HepG2 (cell line): ENCODE data around the gene SH2D6. TPM values are rescaled to one million over a fixed set of nuclear protein-coding genes. Genes with fewer than 3 reads are reported as not detected.
A peak's percentile ranks its signal among the peaks of the same experiment; 100 is the strongest.

Experiments
- ATAC-seq: fragments of 200-7000 bp; cut with Tn5 transposase; 3 replicates; pipeline ENCODE4 v1.9.1; 2020; ENCODE audit warnings: mild to moderate bottlenecking, moderate library complexity
- BruUV-seq: library from RNA; stranded (reverse); fragments of 400-500 nt; replicated peaks from 2 replicates; lab custom pipeline; 2021; lab: Mats Ljungman, UMichigan
- CTCF ChIA-PET: fragments of 300-600 bp; formaldehyde crosslinking; extraction: SDS; loops from one replicate; lab custom pipeline; 2021; ENCODE audit warnings: low total read pairs, inconsistent platforms, low intra/inter-chr PET ratio; lab: Yijun Ruan, JAX
- POLR2A ChIA-PET: fragments of 350-600 bp; sonication (Branson Sonifier 250); formaldehyde crosslinking; loops from one replicate; lab custom pipeline; 2020; ENCODE audit warnings: antibody characterized with exemption, inconsistent platforms; lab: Yijun Ruan, JAX
- DNase-seq: peaks from one replicate; pipeline ENCODE4 v3.0.0-alpha.2; 2015; ENCODE audit warnings: low spot score
- FAIRE-seq: peaks from 3 replicates; lab custom pipeline; 2011; peaks lifted over from hg19 to GRCh38; lab: Jason Lieb, UNC
- H2AFZ ChIP-seq: one replicate; pipeline ENCODE4 v1.6.1; 2011; ENCODE audit warnings: low read length, inconsistent platforms
- H3K27ac ChIP-seq: fragments of 300-600 bp; 3 replicates; pipeline ENCODE4 v1.8.0; 2011; ENCODE audit warnings: mixed run types, mild to moderate bottlenecking, mixed read lengths, low read length, inconsistent platforms; ENCODE audit not compliant: insufficient read depth; ENCODE audit errors: extremely low read length
- H3K27me3 ChIP-seq, 2 experiments: fragments of 200-600 bp in 1 of 2; 2 replicates in 1 of 2; 3 replicates in 1 of 2; pipeline versions ENCODE4 v1.6.0 to v1.8.0; 2011; ENCODE audit warnings: low read length in 2 of 2, mild to moderate bottlenecking in 2 of 2, moderate library complexity in 2 of 2, inconsistent platforms in 1 of 2; ENCODE audit not compliant: insufficient read depth in 2 of 2, control insufficient read depth in 1 of 2
- H3K36me3 ChIP-seq, 2 experiments: fragments of 200-600 bp in 1 of 2; replicated peaks in 1 of 2; 2 replicates in 1 of 2; 3 replicates in 1 of 2; pipeline versions ENCODE4 v1.5.1 to v1.8.0; 2011; ENCODE audit warnings: low read length in 2 of 2, inconsistent platforms in 1 of 2; ENCODE audit not compliant: insufficient read depth in 2 of 2, control insufficient read depth in 1 of 2
- H3K4me1 ChIP-seq: 2 replicates; pipeline ENCODE4 v1.5.1; 2012; ENCODE audit warnings: low read length, inconsistent platforms; ENCODE audit not compliant: insufficient read depth
- H3K4me2 ChIP-seq: 2 replicates; pipeline ENCODE4 v1.6.0; 2011; ENCODE audit warnings: low read depth, low read length, inconsistent platforms
- H3K4me3 ChIP-seq, 3 experiments: fragments of 200-600 bp in 1 of 3; sonication (generic), shearing (Covaris generic) in 1 of 3; replicated peaks in 1 of 3; 2 replicates each; pipeline ENCODE4 v1.5.1; 2011 to 2016; ENCODE audit warnings: low read length in 3 of 3, inconsistent platforms in 2 of 3, low read depth in 2 of 3, mild to moderate bottlenecking in 2 of 3, control low read depth in 1 of 3, mixed read lengths in 1 of 3; ENCODE audit not compliant: insufficient read depth in 1 of 3
- H3K79me2 ChIP-seq: one replicate; pipeline ENCODE4 v1.6.1; 2011; ENCODE audit warnings: low read length, inconsistent platforms; ENCODE audit not compliant: insufficient read depth
- H3K9ac ChIP-seq: 2 replicates; pipeline ENCODE4 v1.6.0; 2011; ENCODE audit warnings: mild to moderate bottlenecking, low read depth, low read length, inconsistent platforms; ENCODE audit not compliant: insufficient read depth
- H3K9me3 ChIP-seq: 2 replicates; pipeline ENCODE4 v1.5.1; 2012; ENCODE audit warnings: mild to moderate bottlenecking, low read length
- H4K20me1 ChIP-seq: 2 replicates; pipeline ENCODE4 v1.6.0; 2011; ENCODE audit warnings: inconsistent platforms, mild to moderate bottlenecking, low read length, moderate library complexity; ENCODE audit not compliant: insufficient read depth
- CCDC6 ChIP-seq: sonication (generic); formaldehyde crosslinking; IDR thresholded peaks from 2 replicates; pipeline ENCODE4 v1.8.1; 2022; ENCODE audit warnings: mild to moderate bottlenecking, missing genetic modification reagents, moderate library complexity
- ETV5 ChIP-seq: IDR thresholded peaks from 2 replicates; pipeline ENCODE4 v1.6.1; 2018; ENCODE audit warnings: missing biosample characterization, missing genetic modification reagents, inconsistent platforms, borderline replicate concordance
- FOXJ3 ChIP-seq: sonication (generic); formaldehyde crosslinking; IDR thresholded peaks from 2 replicates; pipeline ENCODE4 v1.4.0; 2020; ENCODE audit warnings: missing genetic modification reagents, mild to moderate bottlenecking, borderline replicate concordance
- GABPA ChIP-seq, 2 experiments: IDR thresholded peaks; 2 replicates each; pipeline ENCODE4 v1.6.1; 2011 to 2016; ENCODE audit warnings: low read depth in 2 of 2, low read length in 1 of 2, missing biosample characterization in 1 of 2, missing genetic modification characterization in 1 of 2
- HDAC2 ChIP-seq: sonication (generic); formaldehyde crosslinking; IDR thresholded peaks from 2 replicates; pipeline ENCODE4 v1.4.0; 2020; ENCODE audit warnings: missing genetic modification reagents
- HNF4G ChIP-seq, 2 experiments: sonication (generic) in 1 of 2; formaldehyde crosslinking in 1 of 2; IDR thresholded peaks; 2 replicates each; pipeline versions ENCODE4 v1.4.0 to v1.6.1; 2011 to 2020; ENCODE audit warnings: borderline replicate concordance in 2 of 2, low read depth in 2 of 2, mild to moderate bottlenecking in 2 of 2, low read length in 1 of 2, missing genetic modification reagents in 1 of 2, moderate library complexity in 1 of 2
- HNRNPLL ChIP-seq: fragments of 200-400 bp; formaldehyde crosslinking; IDR thresholded peaks from 2 replicates; pipeline ENCODE4 v1.6.1; 2017; ENCODE audit warnings: mild to moderate bottlenecking, low read depth, low read length; ENCODE audit not compliant: poor library complexity, severe bottlenecking
- KAT2B ChIP-seq: fragments of 150-350 bp; IDR thresholded peaks from 2 replicates; pipeline ENCODE4 v1.6.1; 2014; ENCODE audit warnings: low read depth, low read length, borderline replicate concordance
- MIER2 ChIP-seq: IDR thresholded peaks from 2 replicates; pipeline ENCODE4 v1.6.1; 2016; ENCODE audit warnings: missing biosample characterization, missing genetic modification reagents
- NR3C1 ChIP-seq: sonication (generic); formaldehyde crosslinking; IDR thresholded peaks from 2 replicates; pipeline ENCODE4 v1.4.0; 2020; ENCODE audit warnings: missing genetic modification reagents
- PAF1 ChIP-seq: IDR thresholded peaks from 2 replicates; pipeline ENCODE4 v1.6.1; 2016; ENCODE audit warnings: missing genetic modification reagents, missing compliant biosample characterization
- RCOR2 ChIP-seq: IDR thresholded peaks from 2 replicates; pipeline ENCODE4 v1.6.1; 2016; ENCODE audit warnings: missing biosample characterization, missing genetic modification reagents
- REXO4 ChIP-seq: sonication (generic); formaldehyde crosslinking; IDR thresholded peaks from 2 replicates; pipeline ENCODE4 v1.8.0; 2022; ENCODE audit warnings: missing genetic modification reagents, mild to moderate bottlenecking, borderline replicate concordance
- SKI ChIP-seq: fragments of 450-650 bp; IDR thresholded peaks from one replicate; pipeline ENCODE4 v1.6.1; 2018; ENCODE audit warnings: mild to moderate bottlenecking; ENCODE audit not compliant: partially characterized antibody
- SNAI1 ChIP-seq: sonication (generic); formaldehyde crosslinking; IDR thresholded peaks from 2 replicates; pipeline ENCODE4 v1.5.0; 2020; ENCODE audit warnings: mild to moderate bottlenecking, missing genetic modification reagents, borderline replicate concordance
- ZBTB8A ChIP-seq: sonication (generic); formaldehyde crosslinking; IDR thresholded peaks from 2 replicates; pipeline ENCODE4 v1.4.0; 2020; ENCODE audit warnings: mild to moderate bottlenecking, low read depth, missing genetic modification reagents, borderline replicate concordance
- ZNF354B ChIP-seq: sonication (generic); formaldehyde crosslinking; IDR thresholded peaks from 2 replicates; pipeline ENCODE4 v1.8.0; 2022; ENCODE audit warnings: mild to moderate bottlenecking, missing genetic modification reagents
- ZNF530 ChIP-seq: sonication (generic); formaldehyde crosslinking; IDR thresholded peaks from 2 replicates; pipeline ENCODE4 v1.5.0; 2020; ENCODE audit warnings: low read depth, mild to moderate bottlenecking, missing genetic modification reagents
- ZNF7 ChIP-seq: IDR thresholded peaks from 2 replicates; pipeline ENCODE4 v1.6.1; 2016; ENCODE audit warnings: missing biosample characterization, missing genetic modification reagents
- ZNF883 ChIP-seq: sonication (generic); formaldehyde crosslinking; IDR thresholded peaks from 2 replicates; pipeline ENCODE4 v1.5.1; 2020; ENCODE audit warnings: mild to moderate bottlenecking, missing genetic modification reagents; ENCODE audit errors: not compliant biosample characterization
- WGBS: methylation state at CpG from one replicate; pipeline ENCODE4 v1.1.6; 2017; ENCODE audit warnings: low lambda C conversion rate; 5-methylcytosine and 5-hydroxymethylcytosine counted together
- in situ Hi-C: cut with HindIII; loops from 2 replicates; pipeline ENCODE4 v1.10.0; 2017; ENCODE audit warnings: low pct_unique_long_range_greater_than_20kb; ENCODE audit not compliant: extremely low pct_ligation_motif_present
- intact Hi-C: fragments of 100-400 bp; cut with micrococcal nuclease; formaldehyde crosslinking; loops from one replicate; pipeline ENCODE4 v1.10.0; 2022; ENCODE audit not compliant: unreplicated experiment
- polyA plus RNA-seq, 8 experiments: library from polyadenylated mRNA; depleted of rRNA in 3 of 8; stranded (reverse) in 7 of 8; unstranded in 1 of 8; fragments of >200 nt; fragmentation: Illumina TruSeq in 4 of 8; extraction: Trizol in 4 of 8; gene quantifications; 2 replicates each; pipeline versions ENCODE4 v1.2.1 to v1.2.3, GENCODE V29; 2011 to 2016; ENCODE audit warnings: low read depth in 4 of 8, missing spikeins in 1 of 8, mixed read lengths in 1 of 8; ENCODE audit not compliant: insufficient read depth in 1 of 8
- total RNA-seq, 5 experiments: library from RNA; depleted of rRNA; stranded (reverse); fragments of >200 nt; fragmentation: Illumina TruSeq; extraction: Trizol; gene quantifications; 2 replicates each; pipeline ENCODE4 v1.2.3, GENCODE V29; 2016; ENCODE audit warnings: low read depth in 1 of 5

The SH2D6 gene
- total and polyA plus RNA-seq, 2 of the 13 experiments (the other 11 are each of a cell fraction or from before 2014, with no cell fraction given): 0.11 to 0.26 TPM

GRCh38 chr2:85429924-85430289, 11.4 kb downstream of the SH2D6 start:
- CTCF ChIA-PET: no interaction called here

More at GRCh38 chr2:85429924-85430289, 11.4 kb downstream of the SH2D6 start:
- H3K27me3 ChIP-seq: peaks cover 10 to 56% of the 10 kb centered on the region in 2 experiments
- TF ChIP-seq HNF4G (IDR thresholded peaks at IDR 0.05; ENCODE audit: borderline replicate concordance, low read depth, low read length) (no peak), HNF4G (CRISPR knock-in tag; IDR thresholded peaks at IDR 0.05; ENCODE audit: borderline replicate concordance, low read depth) (no peak), ZNF354B (CRISPR knock-in tag) (no peak), HNRNPLL (no peak), SKI (no peak), REXO4 (CRISPR knock-in tag) (no peak), SNAI1 (CRISPR knock-in tag) (no peak), CCDC6 (CRISPR knock-in tag) (no peak), FOXJ3 (no peak), NR3C1 (CRISPR knock-in tag) (no peak), ZNF883 (no peak), MIER2 (CRISPR knock-in tag) (no peak), RCOR2 (CRISPR knock-in tag) (no peak), ZNF530 (CRISPR knock-in tag) (no peak), PAF1 (CRISPR knock-in tag) (no peak), ZNF7 (no peak), ETV5 (CRISPR knock-in tag) (no peak), GABPA (IDR thresholded peaks at IDR 0.05; ENCODE audit: low read depth, low read length) (no peak), GABPA (CRISPR knock-in tag; IDR thresholded peaks at IDR 0.05; ENCODE audit: low read depth) (no peak), KAT2B (no peak), ZBTB8A (CRISPR knock-in tag) (no peak), HDAC2 (CRISPR knock-in tag) (no peak)
- no peak overlapping the region for H3K9ac ChIP-seq
- H3K4me3 ChIP-seq: no peak overlapping the region
- H3K9me3 ChIP-seq: no peaks in the 10 kb centered on the region
- POLR2A ChIA-PET: interaction anchor here (0.9 to 4.7 kb wide), 7 partner anchors 8 to 128 kb away, joined by 4 to 32 read pairs (median 6); partner anchors contain the start of genes ELMOD3, MAT2A, RETSAT and SH2D6
- intact Hi-C loops (loop anchor here (2.0 kb wide), 1 partner anchor 77 kb away; no protein-coding TSS in a partner anchor), in situ Hi-C loops (no loop called here)
- ATAC-seq (peak; percentile 13; the same call in 2 of the 3 replicates), DNase-seq (no peak), FAIRE-seq (no peak)
- H3K79me2 ChIP-seq: no peaks in the 10 kb centered on the region
- no TSS peak for BruUV-seq
- H3K27ac ChIP-seq: no peak overlapping the region
- H3K36me3 ChIP-seq: no peaks in the 10 kb centered on the region
- no peaks in the 10 kb centered on the region for H4K20me1 ChIP-seq
- no peak overlapping the region for H2AFZ ChIP-seq
- H3K4me1 ChIP-seq: peaks cover 36% of the 10 kb centered on the region
- 0 out of 2 replicates have a peak overlapping the region, but pooled peaks have one; percentile 41 for H3K4me2 ChIP-seq
- WGBS: 40% methylated on average over 2 of the region's 2 CpGs
